ENCODE results near the gene NFKBIA. TPM values are rescaled to one million over a fixed set of nuclear protein-coding genes. Genes with fewer than 3 reads are reported as not detected.
A peak's percentile ranks its signal among the peaks of the same experiment; 100 is the strongest.

NFKBIA gene
- total RNA-seq, 4 donors from 2014 or later = 387 to 416 (median 398) TPM

DNA sequence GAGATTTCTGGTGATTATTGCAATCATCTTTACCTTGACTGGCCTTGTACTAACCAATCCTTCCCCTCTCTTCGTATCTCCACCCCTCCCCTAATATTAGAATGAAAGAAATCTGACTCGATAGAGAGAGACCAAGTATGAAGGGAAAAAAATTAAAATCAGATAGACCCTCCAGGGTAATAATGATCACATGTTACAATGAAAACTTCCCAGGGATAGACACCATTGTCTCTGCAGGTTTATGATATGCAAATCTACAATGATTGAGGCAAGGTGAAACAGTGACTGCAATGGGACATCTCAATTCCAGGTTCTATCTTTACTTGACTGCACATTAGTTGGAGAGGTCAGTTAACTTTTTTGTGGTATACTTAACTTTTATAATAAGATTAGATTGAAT, 1.5 kb upstream of the NFKBIA start:
- intact Hi-C loops (cut with DNase I) = loop anchor here (2.0 kb wide), 2 partner anchors 113 to 191 kb away; partner anchors contain the start of gene PSMA6
- Histone ChIP-seq H3K4me1 (peaks cover 25 to 30% (median 28%) of the 10 kb centered on the region in 4 donors), H3K27me3 (no peaks in the 10 kb centered on the region), H3K9me3 (no peaks in the 10 kb centered on the region), H3K36me3 (peaks cover 25 to 26% (median 26%) of the 10 kb centered on the region in 4 donors), H3K4me3 (peak overlapping the region; percentile 86 to 97 (median 93)), H3K27ac (replicated peaks in 1 of 4) (peak overlapping the region; percentile 99 to 100 (median 100))
- WGBS = 63% methylated on average over 2 of the region's 2 CpGs
- TF ChIP-seq EP300 (IDR thresholded peaks at IDR 0.05) (no peak), POLR2AphosphoS5 (IDR thresholded peaks at IDR 0.05) (no peak)
- no peak for DNase-seq (ENCODE audit: extremely low spot score)

- H3K4me1 ChIP-seq = peaks cover 31 to 36% (median 34%) of the 10 kb centered on the region in 4 donors
- intact Hi-C loops (cut with DNase I) = no loop called here
- 47% methylated on average over 10 of the region's 14 CpGs for WGBS
Observed at GRCh38 chr14:35405304-35405996, 901 bp upstream of the NFKBIA start.

DNA sequence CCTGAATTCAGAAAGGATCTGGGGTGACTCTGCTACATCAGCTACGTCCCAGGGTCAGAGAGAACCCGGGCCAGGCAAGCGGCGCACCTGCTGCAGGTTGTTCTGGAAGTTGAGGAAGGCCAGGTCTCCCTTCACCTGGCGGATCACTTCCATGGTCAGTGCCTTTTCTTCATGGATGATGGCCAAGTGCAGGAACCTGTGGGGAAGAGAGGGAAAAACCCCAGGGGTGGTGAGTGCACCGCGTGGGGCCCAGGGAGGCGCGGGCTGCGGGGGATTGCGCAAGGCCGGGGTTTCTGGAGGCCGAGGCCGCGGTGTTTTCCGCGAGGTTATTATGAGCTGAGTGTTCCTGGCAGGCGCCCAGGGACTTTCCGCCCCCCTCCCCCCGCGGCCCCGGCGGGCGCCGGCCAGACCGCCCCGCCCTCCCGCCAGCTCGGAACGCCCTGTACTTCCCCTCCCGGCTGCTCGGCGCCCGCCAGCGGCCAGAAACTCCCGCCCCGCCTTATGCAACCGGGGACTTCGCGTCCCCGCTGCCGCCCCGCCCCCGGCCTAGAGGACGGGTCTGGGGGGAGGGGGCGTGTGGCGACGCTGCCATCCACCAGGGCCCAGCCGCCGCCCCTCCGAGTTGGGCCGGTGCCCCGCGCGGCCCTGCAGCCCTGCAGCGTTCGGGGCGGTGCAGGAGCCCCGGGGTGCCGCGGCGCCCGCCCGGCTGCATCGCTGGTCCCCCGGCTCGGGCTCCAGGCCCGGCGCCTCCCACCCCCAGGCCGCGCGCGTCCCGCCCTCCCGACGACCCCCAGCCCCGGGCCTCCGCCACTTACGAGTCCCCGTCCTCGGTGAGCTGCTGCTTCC, 723 bp downstream of the NFKBIA start:
- H3K27me3 ChIP-seq = no peaks in the 10 kb centered on the region
- peak overlapping the region; percentile 86 to 97 (median 93) for H3K4me3 ChIP-seq
- 0% methylated on average over 8 of the region's 81 CpGs for WGBS
- peak; percentile 99 for DNase-seq (ENCODE audit: extremely low spot score)
- peak overlapping the region; percentile 99 to 100 (median 100) for H3K27ac ChIP-seq (replicated peaks in 1 of 4)
- peaks cover 46 to 53% (median 51%) of the 10 kb centered on the region in 4 donors for H3K4me1 ChIP-seq
- no peak for TF ChIP-seq POLR2A (IDR thresholded peaks at IDR 0.05; ENCODE audit: low read depth)
- peak in 1 of 3 experiments; percentile 2 for TF ChIP-seq CTCF (IDR thresholded peaks at IDR 0.05)
- peak; percentile 90 to 93 for TF ChIP-seq POLR2AphosphoS5 (IDR thresholded peaks at IDR 0.05)
- TF ChIP-seq EP300 (IDR thresholded peaks at IDR 0.05) = peak; percentile 97
- H3K36me3 ChIP-seq = peaks cover 36 to 49% (median 42%) of the 10 kb centered on the region in 4 donors
- intact Hi-C loops (cut with DNase I) = loop anchor here (2.0 kb wide), 1 partner anchor 67 kb away; no protein-coding TSS in a partner anchor
- H3K9me3 ChIP-seq = no peaks in the 10 kb centered on the region

More at GRCh38 chr14:35405304-35405996, 901 bp upstream of the NFKBIA start:
- H3K27ac ChIP-seq (replicated peaks in 1 of 4) = peak overlapping the region; percentile 99 to 100 (median 100)
- no peaks in the 10 kb centered on the region for H3K27me3 ChIP-seq
- no peaks in the 10 kb centered on the region for H3K9me3 ChIP-seq
- TF ChIP-seq CTCF (IDR thresholded peaks at IDR 0.05) (no peak), EP300 (IDR thresholded peaks at IDR 0.05) (no peak), POLR2A (IDR thresholded peaks at IDR 0.05; ENCODE audit: low read depth) (no peak), POLR2AphosphoS5 (IDR thresholded peaks at IDR 0.05) (no peak)
- no peak for DNase-seq (ENCODE audit: extremely low spot score)
- peaks cover 32 to 33% (median 32%) of the 10 kb centered on the region in 4 donors for H3K36me3 ChIP-seq
- H3K4me3 ChIP-seq = peak overlapping the region; percentile 86 to 97 (median 93)

DNA sequence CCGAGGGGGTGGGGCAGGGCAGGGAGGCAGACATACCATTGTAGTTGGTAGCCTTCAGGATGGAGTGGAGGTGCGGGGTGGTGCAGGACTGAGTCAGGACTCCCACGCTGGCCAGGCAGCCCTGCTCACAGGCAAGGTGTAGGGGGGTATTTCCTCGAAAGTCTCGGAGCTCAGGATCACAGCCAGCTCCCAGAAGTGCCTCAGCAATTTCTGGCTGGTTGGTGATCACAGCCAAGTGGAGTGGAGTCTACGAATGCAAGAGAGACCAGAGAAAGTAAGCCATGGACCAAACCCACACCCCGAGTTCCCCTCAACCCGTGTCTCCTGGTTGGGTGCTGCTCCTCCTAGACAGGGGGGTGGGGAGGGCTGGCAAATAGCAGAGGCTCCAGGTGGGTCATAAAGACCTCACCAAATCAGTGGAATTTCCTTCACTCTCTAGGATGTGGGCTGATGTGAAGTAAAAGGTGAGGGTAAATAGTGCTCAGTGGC, 1.4 kb downstream of the NFKBIA start:
- Histone ChIP-seq H3K27ac (replicated peaks in 1 of 4) (peak overlapping the region; percentile 99 to 100 (median 100)), H3K4me1 (peaks cover 53 to 59% (median 57%) of the 10 kb centered on the region in 4 donors), H3K4me3 (peak overlapping the region; percentile 86 to 97 (median 93)), H3K27me3 (no peaks in the 10 kb centered on the region), H3K36me3 (peaks cover 36 to 52% (median 42%) of the 10 kb centered on the region in 4 donors), H3K9me3 (no peaks in the 10 kb centered on the region)
- 11% methylated on average over 5 of the region's 8 CpGs for WGBS
- no peak for TF ChIP-seq POLR2A (IDR thresholded peaks at IDR 0.05; ENCODE audit: low read depth)
- no peak for TF ChIP-seq EP300 (IDR thresholded peaks at IDR 0.05)
- TF ChIP-seq POLR2AphosphoS5 (IDR thresholded peaks at IDR 0.05) = no peak
- no peak for TF ChIP-seq CTCF (IDR thresholded peaks at IDR 0.05)
- no peak for DNase-seq (ENCODE audit: extremely low spot score)
- intact Hi-C loops (cut with DNase I) = loop anchor here (2.0 kb wide), 1 partner anchor 66 kb away; no protein-coding TSS in a partner anchor
